ENCODE results near the gene MIOS. TPM values are rescaled to one million over a fixed set of nuclear protein-coding genes. Genes with fewer than 3 reads are reported as not detected.

The MIOS gene
- total and polyA plus RNA-seq, 2 of the 8 experiments (the other 6 are each of a cell fraction or from before 2014, with no cell fraction given) = 15.5 to 50.7 TPM

DNA sequence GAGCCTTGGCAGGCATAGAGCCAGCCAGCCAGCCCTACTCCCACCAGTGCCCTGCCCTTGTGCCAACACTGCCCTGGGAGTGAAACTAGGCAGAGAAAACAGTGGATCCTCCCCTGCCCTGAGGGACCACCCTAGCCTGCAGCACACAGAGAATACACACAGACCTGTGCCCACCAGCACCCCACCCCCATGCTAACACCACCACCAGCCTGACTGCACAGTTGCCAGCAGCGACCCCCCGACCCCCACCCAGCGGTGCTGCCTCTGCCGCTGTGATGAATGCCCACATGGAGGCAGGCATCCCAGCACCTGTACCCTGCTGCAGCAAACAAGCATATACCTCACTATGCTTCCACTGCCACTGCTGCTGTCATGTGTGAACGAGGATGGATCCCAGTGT lies 9.4 kb upstream of the MIOS start:
- H3K4me2 ChIP-seq (ENCODE audit: insufficient read depth in 1 of 2, low read depth in 2 of 2, low read length in 2 of 2) = no peak overlapping the region
- H3K9ac ChIP-seq (replicated peaks in 1 of 4; ENCODE audit: extremely low read depth in 1 of 4, low read depth in 3 of 4, low read length in 3 of 4) = no peak overlapping the region
- H2BK20ac ChIP-seq (ENCODE audit: low read length) = no peak overlapping the region
- H3K27ac ChIP-seq (ENCODE audit: low read depth, low read length) = no peak overlapping the region
- no peaks in the 10 kb centered on the region for H4K20me1 ChIP-seq (replicated peaks in 1 of 2; ENCODE audit: control insufficient read depth in 1 of 2, insufficient read depth in 2 of 2, low read length in 2 of 2)
- no peaks in the 10 kb centered on the region for H3K79me1 ChIP-seq (ENCODE audit: low read depth, low read length)
- FAIRE-seq = no peak
- no peak overlapping the region for H4K8ac ChIP-seq (ENCODE audit: extremely low read depth, insufficient read depth, low read length)
- TF ChIP-seq SIX5 (IDR thresholded peaks at IDR 0.05; ENCODE audit: low read depth, low read length) = no peak
- TF ChIP-seq ASH2L (IDR thresholded peaks at IDR 0.05; ENCODE audit: low read length) = no peak
- no peak for TF ChIP-seq PHF8 (conservative IDR thresholded peaks at IDR 0.05; ENCODE audit: low read depth, low read length)
- TF ChIP-seq, protein P1, sequence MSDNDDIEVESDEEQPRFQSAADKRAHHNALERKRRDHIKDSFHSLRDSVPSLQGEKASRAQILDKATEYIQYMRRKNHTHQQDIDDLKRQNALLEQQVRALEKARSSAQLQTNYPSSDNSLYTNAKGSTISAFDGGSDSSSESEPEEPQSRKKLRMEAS (IDR thresholded peaks at IDR 0.05) = no peak
- TF ChIP-seq BACH1 (IDR thresholded peaks at IDR 0.05; ENCODE audit: low read length) = no peak
- TF ChIP-seq POLR2AphosphoS5 (IDR thresholded peaks at IDR 0.05; ENCODE audit: low read depth, low read length) = no peak
- no peak for TF ChIP-seq EP300 (IDR thresholded peaks at IDR 0.05; ENCODE audit: borderline replicate concordance in 1 of 2, low read depth in 2 of 2, low read length in 2 of 2)
- no peak for TF ChIP-seq NANOG (IDR thresholded peaks at IDR 0.05; ENCODE audit: insufficient read depth, low read depth, low read length, poor library complexity, severe bottlenecking)
- TF ChIP-seq KDM5A (IDR thresholded peaks at IDR 0.05; ENCODE audit: low read length) = no peak
- no peak for TF ChIP-seq CEBPB (IDR thresholded peaks at IDR 0.05; ENCODE audit: low read depth, low read length)
- H2BK12ac ChIP-seq (ENCODE audit: low read depth, low read length) = no peak overlapping the region
- no peak overlapping the region for H3K18ac ChIP-seq (ENCODE audit: extremely low read depth, low read length)
- 97% methylated on average over 5 of the region's 5 CpGs; no CpG with 5 or more reads in 1 of the 2 experiments for WGBS, 2 experiments (ENCODE audit: extremely low coverage in 1 of 2, insufficient coverage in 1 of 2, insufficient read length in 1 of 2, insufficient replicate concordance in 2 of 2, low coverage in 1 of 2, low lambda C conversion rate in 2 of 2, missing lambda C conversion rate in 1 of 2)
- no peaks in the 10 kb centered on the region for H3K27me3 ChIP-seq (replicated peaks in 1 of 4; ENCODE audit: control insufficient read depth in 3 of 4, extremely low read depth in 1 of 4, insufficient read depth in 3 of 4, low read length in 3 of 4)
- no peak for DNase-seq (ENCODE audit: low read depth in 1 of 2, low spot score in 2 of 2)
- H3K4me1 ChIP-seq (replicated peaks in 1 of 4; ENCODE audit: control insufficient read depth in 3 of 4, insufficient read depth in 4 of 4, low read length in 3 of 4) = no peaks in the 10 kb centered on the region
- CTCF ChIA-PET (ENCODE audit: partially characterized antibody) = interaction anchor here (0.6 kb wide), 1 partner anchor 203 kb away, joined by 3 read pairs; no protein-coding TSS in a partner anchor
- H2BK120ac ChIP-seq (replicated peaks; ENCODE audit: low read depth, low read length) = no peak overlapping the region
- no peak overlapping the region for H2AFZ ChIP-seq (ENCODE audit: low read length)
- no peak overlapping the region for H3K56ac ChIP-seq (replicated peaks; ENCODE audit: insufficient read length, low read depth, low read length)
- no peak overlapping the region for H2BK15ac ChIP-seq (ENCODE audit: low read length)
- H3K14ac ChIP-seq (ENCODE audit: insufficient read length) = no peak overlapping the region
- H4K91ac ChIP-seq (replicated peaks; ENCODE audit: insufficient read length, low read length) = no peak overlapping the region
- H3K9me3 ChIP-seq (ENCODE audit: insufficient read depth in 2 of 2, low read depth in 1 of 2, low read length in 1 of 2) = no peaks in the 10 kb centered on the region
- no peak overlapping the region for H4K5ac ChIP-seq (ENCODE audit: insufficient read length, low read depth, low read length)
- H2AK5ac ChIP-seq (ENCODE audit: low read depth, low read length) = no peak overlapping the region
- H2BK5ac ChIP-seq (ENCODE audit: low read depth, low read length) = no peak overlapping the region
- H3K23me2 ChIP-seq (ENCODE audit: low read depth, low read length) = no peaks in the 10 kb centered on the region; the same call in 1 of the 2 replicates
- no peak overlapping the region for H3K4me3 ChIP-seq (ENCODE audit: extremely low read depth in 1 of 4, insufficient read depth in 2 of 4, low read depth in 3 of 4, low read length in 4 of 4)
- POLR2A ChIA-PET (ENCODE audit: partially characterized antibody) = no interaction called here
- no peaks in the 10 kb centered on the region for H3K79me2 ChIP-seq (ENCODE audit: control insufficient read depth in 1 of 2, insufficient read depth in 2 of 2, low read length in 2 of 2)
- H3K36me3 ChIP-seq (ENCODE audit: control insufficient read depth in 2 of 4, insufficient read depth in 4 of 4, low read length in 3 of 4) = no peaks in the 10 kb centered on the region
- H3K4ac ChIP-seq (replicated peaks; ENCODE audit: insufficient read length, low read depth, low read length) = no peak overlapping the region
- no peak overlapping the region for H3K23ac ChIP-seq (ENCODE audit: insufficient read length)

All from H1 (cell line).